Measurements from ENCODE around the gene NRXN3. TPM values are rescaled to one million over a fixed set of nuclear protein-coding genes. Genes with fewer than 3 reads are reported as not detected.

NRXN3 gene
- total RNA-seq, 1 donor from 2014 or later: 18.0 TPM

- Histone ChIP-seq H2AFZ (ENCODE audit: low read depth, low read length) (no peak overlapping the region), H3K9me3 (ENCODE audit: insufficient read depth, low read depth, low read length) (no peaks in the 10 kb centered on the region), H3K4me3 (ENCODE audit: insufficient read depth, low read depth, low read length) (no peak overlapping the region), H3K4me2 (ENCODE audit: low read length) (no peak overlapping the region), H3K27me3 (ENCODE audit: insufficient read depth, low read length) (no peaks in the 10 kb centered on the region), H3K27ac (ENCODE audit: low read depth, low read length) (no peak overlapping the region), H3K9ac (ENCODE audit: low read length) (no peak overlapping the region), H3K4me1 (ENCODE audit: insufficient read depth, low read length) (no peaks in the 10 kb centered on the region), H4K20me1 (ENCODE audit: insufficient read depth, low read length) (no peaks in the 10 kb centered on the region), H3K36me3 (ENCODE audit: insufficient read depth, low read length) (no peaks in the 10 kb centered on the region), H3K79me2 (ENCODE audit: insufficient read depth, low read length) (no peaks in the 10 kb centered on the region)
- no peak overlapping the region for H3K27ac Mint-ChIP-seq (ENCODE audit: unreplicated experiment)
- peaks cover 20% of the 10 kb centered on the region for H3K27me3 Mint-ChIP-seq (ENCODE audit: low read depth, unreplicated experiment)
- FAIRE-seq: no peak
- no peaks in the 10 kb centered on the region for H3K9me3 Mint-ChIP-seq (ENCODE audit: unreplicated experiment)
- H3K4me1 Mint-ChIP-seq (ENCODE audit: low read depth, unreplicated experiment): no peaks in the 10 kb centered on the region
- DNase-seq (ENCODE audit: low read depth): no peak
- TF ChIP-seq EZH2 (IDR thresholded peaks at IDR 0.05; ENCODE audit: insufficient read depth, low read length) (no peak), CTCF (IDR thresholded peaks at IDR 0.05; ENCODE audit: insufficient read depth, low read depth, low read length) (no peak)
- no peaks in the 10 kb centered on the region for H3K36me3 Mint-ChIP-seq (ENCODE audit: low read depth, unreplicated experiment)
- no peak overlapping the region for H3K4me3 Mint-ChIP-seq (ENCODE audit: unreplicated experiment)
Observed at GRCh38 chr14:78319887-78320635, 149.9 kb downstream of the NRXN3 start.

- Histone ChIP-seq H4K20me1 (ENCODE audit: insufficient read depth, low read length) (no peaks in the 10 kb centered on the region), H3K27ac (ENCODE audit: low read depth, low read length) (no peak overlapping the region), H3K27me3 (ENCODE audit: insufficient read depth, low read length) (no peaks in the 10 kb centered on the region), H3K79me2 (ENCODE audit: insufficient read depth, low read length) (no peaks in the 10 kb centered on the region), H3K9ac (ENCODE audit: low read length) (no peak overlapping the region), H2AFZ (ENCODE audit: low read depth, low read length) (no peak overlapping the region), H3K4me2 (ENCODE audit: low read length) (no peak overlapping the region), H3K36me3 (ENCODE audit: insufficient read depth, low read length) (no peaks in the 10 kb centered on the region), H3K4me1 (ENCODE audit: insufficient read depth, low read length) (no peaks in the 10 kb centered on the region), H3K9me3 (ENCODE audit: insufficient read depth, low read depth, low read length) (no peaks in the 10 kb centered on the region), H3K4me3 (ENCODE audit: insufficient read depth, low read depth, low read length) (no peak overlapping the region)
- no peak overlapping the region for H3K4me3 Mint-ChIP-seq (ENCODE audit: unreplicated experiment)
- TF ChIP-seq CTCF (IDR thresholded peaks at IDR 0.05; ENCODE audit: insufficient read depth, low read depth, low read length) (no peak), EZH2 (IDR thresholded peaks at IDR 0.05; ENCODE audit: insufficient read depth, low read length) (no peak)
- peaks cover 4% of the 10 kb centered on the region for H3K36me3 Mint-ChIP-seq (ENCODE audit: low read depth, unreplicated experiment)
- H3K27me3 Mint-ChIP-seq (ENCODE audit: low read depth, unreplicated experiment): peaks cover 17% of the 10 kb centered on the region
- no peaks in the 10 kb centered on the region for H3K4me1 Mint-ChIP-seq (ENCODE audit: low read depth, unreplicated experiment)
- H3K27ac Mint-ChIP-seq (ENCODE audit: unreplicated experiment): no peak overlapping the region
- FAIRE-seq (no peak), DNase-seq (ENCODE audit: low read depth) (no peak)
- peaks cover 4% of the 10 kb centered on the region for H3K9me3 Mint-ChIP-seq (ENCODE audit: unreplicated experiment)
Observed at GRCh38 chr14:78324353-78324752, 154.2 kb downstream of the NRXN3 start.

GRCh38 chr14:78325911-78326310 lies 155.7 kb downstream of the NRXN3 start:
- Histone ChIP-seq H3K4me2 (ENCODE audit: low read length) (no peak overlapping the region), H3K27ac (ENCODE audit: low read depth, low read length) (no peak overlapping the region), H3K4me1 (ENCODE audit: insufficient read depth, low read length) (no peaks in the 10 kb centered on the region), H3K36me3 (ENCODE audit: insufficient read depth, low read length) (no peaks in the 10 kb centered on the region), H3K4me3 (ENCODE audit: insufficient read depth, low read depth, low read length) (no peak overlapping the region), H2AFZ (ENCODE audit: low read depth, low read length) (no peak overlapping the region), H3K27me3 (ENCODE audit: insufficient read depth, low read length) (no peaks in the 10 kb centered on the region), H3K9ac (ENCODE audit: low read length) (no peak overlapping the region), H3K79me2 (ENCODE audit: insufficient read depth, low read length) (no peaks in the 10 kb centered on the region), H4K20me1 (ENCODE audit: insufficient read depth, low read length) (no peaks in the 10 kb centered on the region), H3K9me3 (ENCODE audit: insufficient read depth, low read depth, low read length) (no peaks in the 10 kb centered on the region)
- TF ChIP-seq EZH2 (IDR thresholded peaks at IDR 0.05; ENCODE audit: insufficient read depth, low read length) (no peak), CTCF (IDR thresholded peaks at IDR 0.05; ENCODE audit: insufficient read depth, low read depth, low read length) (no peak)
- Mint-ChIP-seq H3K4me1 (ENCODE audit: low read depth, unreplicated experiment) (no peaks in the 10 kb centered on the region), H3K9me3 (ENCODE audit: unreplicated experiment) (peaks cover 4% of the 10 kb centered on the region), H3K4me3 (ENCODE audit: unreplicated experiment) (no peak overlapping the region), H3K27ac (ENCODE audit: unreplicated experiment) (no peak overlapping the region), H3K27me3 (ENCODE audit: low read depth, unreplicated experiment) (peaks cover 17% of the 10 kb centered on the region), H3K36me3 (ENCODE audit: low read depth, unreplicated experiment) (peaks cover 4% of the 10 kb centered on the region)
- FAIRE-seq: no peak
- no peak for DNase-seq (ENCODE audit: low read depth)

Data from astrocyte (in vitro differentiated cells and primary cell).